Peyer's patch (tissue), 4 donors: ENCODE measurements around the gene AGR2.

Experiments used
- CTCF ChIP-seq, 6 experiments: fragments of 450-650 bp in 4 of 6; fragments of 200-600 bp in 2 of 6; sonication (generic) in 1 of 6; IDR thresholded peaks; one replicate each; pipeline ENCODE4 v1.5.1; 2017 to 2019; ENCODE audit warnings: antibody characterized with exemption in 6 of 6, mild to moderate bottlenecking in 3 of 6, moderate library complexity in 1 of 6
- POLR2A ChIP-seq, 2 donors: fragments of 450-650 bp; IDR thresholded peaks; one replicate each; pipeline ENCODE4 v1.5.1; 2017; ENCODE audit warnings: antibody characterized with exemption in 2 of 2, mild to moderate bottlenecking in 2 of 2, moderate library complexity in 2 of 2

- TF ChIP-seq CTCF (IDR thresholded peaks at IDR 0.05) (no peak), POLR2A (IDR thresholded peaks at IDR 0.05) (no peak)
Observed at GRCh38 chr7:16815001-16815400, 10.2 kb upstream of the AGR2 start.
